Embryonic facial prominence (tissue), 1 donor: ENCODE measurements around the gene GPT2.
"Not testable (repeated sequence)": the region's sequence is repeated elsewhere in the genome, so short reads cannot be mapped to it uniquely, and the experiment has no call there.

Experiments used
- DNase-seq: peaks from one replicate; pipeline ENCODE4 v3.0.0-alpha.2; 2016; ENCODE audit errors: extremely low spot score

Gene GPT2

GRCh38 chr16:46862555-46863447 is 21.4 kb upstream of the GPT2 start:
- DNase-seq, result no peak

- no peak for DNase-seq
Observed at GRCh38 chr16:46866286-46866685, 17.9 kb upstream of the GPT2 start.

- not testable (repeated sequence) for DNase-seq
Observed at GRCh38 chr16:46867486-46867885, 16.7 kb upstream of the GPT2 start.

GRCh38 chr16:46868891-46869290 is 15.3 kb upstream of the GPT2 start:
- DNase-seq, result not testable (repeated sequence)

- DNase-seq, result no peak
Observed at GRCh38 chr16:46871597-46871996, 12.6 kb upstream of the GPT2 start.

- DNase-seq, result no peak
Observed at GRCh38 chr16:46873201-46873600, 11.0 kb upstream of the GPT2 start.

- DNase-seq, result no peak
Observed at GRCh38 chr16:46875243-46875642, 8.9 kb upstream of the GPT2 start.

- DNase-seq, result no peak
Observed at GRCh38 chr16:46882304-46882939, 1.7 kb upstream of the GPT2 start.

GRCh38 chr16:46882940-46883307 is 1.2 kb upstream of the GPT2 start:
- DNase-seq, result no peak

- DNase-seq, result no peak
Observed at GRCh38 chr16:46883353-46883689, 841 bp upstream of the GPT2 start.

GRCh38 chr16:46884513-46885293 is 541 bp downstream of the GPT2 start:
- DNase-seq, result no peak

- DNase-seq, result no peak
Observed at GRCh38 chr16:46885960-46886763, 2.0 kb downstream of the GPT2 start.

- DNase-seq, result no peak
Observed at GRCh38 chr16:46886764-46887523, 2.8 kb downstream of the GPT2 start.

GRCh38 chr16:46887524-46887854 is 3.3 kb downstream of the GPT2 start:
- no peak for DNase-seq

- DNase-seq, result no peak
Observed at GRCh38 chr16:46889245-46889941, 5.2 kb downstream of the GPT2 start.

GRCh38 chr16:46889942-46890300 is 5.8 kb downstream of the GPT2 start:
- no peak for DNase-seq

- DNase-seq, result no peak
Observed at GRCh38 chr16:46891910-46892309, 7.7 kb downstream of the GPT2 start.

GRCh38 chr16:46894036-46894672 is 10.0 kb downstream of the GPT2 start:
- no peak for DNase-seq

- DNase-seq, result no peak
Observed at GRCh38 chr16:46895399-46896313, 11.5 kb downstream of the GPT2 start.
